Right kidney (tissue), 1 donor: Measurements from ENCODE around the gene KRT2.
"Not testable (repeated sequence)": the region's sequence is repeated elsewhere in the genome, so short reads cannot be mapped to it uniquely, and the experiment has no call there.

Experiments
- DNase-seq: peaks from one replicate; pipeline ENCODE4 v3.0.0-alpha.2; 2016

KRT2 gene

GRCh38 chr12:52684431-52684830 is 32.4 kb upstream of the KRT2 start:
- DNase-seq, result no peak

DNA sequence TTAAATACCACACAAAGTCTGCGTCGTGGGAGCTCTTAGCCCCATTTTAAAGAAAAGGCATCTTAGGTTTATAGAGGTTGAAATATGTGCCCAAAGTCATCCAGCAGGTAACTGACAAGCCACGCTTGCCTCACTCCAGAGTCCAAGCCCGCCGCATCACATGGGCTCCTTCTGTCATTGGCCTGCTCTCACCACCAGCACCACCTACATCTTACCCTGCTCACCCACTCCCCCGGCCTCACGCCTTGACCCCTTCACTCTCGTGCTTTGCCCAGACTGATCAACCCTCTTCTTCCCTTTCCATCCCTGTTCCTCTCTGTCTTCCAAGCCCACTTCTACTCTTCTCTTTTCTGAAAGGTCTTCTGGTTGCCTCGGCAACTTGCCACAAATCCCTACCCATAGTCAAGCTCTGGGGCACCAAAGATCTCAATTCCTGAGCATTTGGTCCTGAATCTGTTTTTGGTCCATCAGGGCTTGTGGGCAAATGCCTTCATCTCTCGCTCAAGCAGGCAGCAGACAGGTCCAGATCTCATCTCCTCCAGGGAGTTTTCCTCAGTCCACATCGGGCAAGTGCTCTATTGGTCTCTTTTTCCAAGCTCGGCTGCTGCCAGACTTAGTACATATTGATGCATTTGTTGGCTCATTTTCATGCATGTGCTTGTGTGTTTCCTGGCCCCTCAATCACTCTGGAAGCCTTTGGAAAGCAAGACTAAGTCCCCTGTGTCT is 31.7 kb upstream of the KRT2 start:
- no peak for DNase-seq

DNA sequence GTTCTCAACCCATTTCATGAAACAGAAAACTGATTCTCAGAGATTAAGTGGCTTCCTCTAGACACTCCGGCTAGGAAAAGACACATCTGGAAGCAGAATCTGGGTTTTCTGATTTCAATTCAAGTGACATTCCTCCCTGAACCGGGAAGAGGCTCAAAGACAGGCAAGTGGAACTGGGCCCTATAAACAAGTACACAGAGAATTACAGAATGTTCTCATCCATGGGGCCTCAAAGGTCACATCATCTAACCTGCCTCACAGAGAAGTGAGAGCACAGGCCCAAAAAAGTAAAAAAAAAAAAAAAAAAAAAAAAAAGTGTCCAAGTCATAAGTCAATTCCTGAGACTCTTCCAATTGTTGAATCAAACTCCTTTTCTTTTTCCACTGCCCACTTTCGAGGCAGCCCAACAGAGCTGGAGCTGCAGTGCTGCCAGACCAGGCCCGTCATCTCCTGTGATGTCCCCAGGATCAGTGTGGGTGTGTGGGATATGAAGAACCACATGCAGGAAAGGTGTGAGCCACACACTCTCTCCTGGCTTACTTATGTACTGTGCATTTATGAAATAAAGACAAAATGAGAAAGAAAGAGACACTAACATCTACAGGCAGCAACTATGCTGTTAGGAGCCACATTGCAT is 31.0 kb upstream of the KRT2 start:
- DNase-seq, result no peak

DNA sequence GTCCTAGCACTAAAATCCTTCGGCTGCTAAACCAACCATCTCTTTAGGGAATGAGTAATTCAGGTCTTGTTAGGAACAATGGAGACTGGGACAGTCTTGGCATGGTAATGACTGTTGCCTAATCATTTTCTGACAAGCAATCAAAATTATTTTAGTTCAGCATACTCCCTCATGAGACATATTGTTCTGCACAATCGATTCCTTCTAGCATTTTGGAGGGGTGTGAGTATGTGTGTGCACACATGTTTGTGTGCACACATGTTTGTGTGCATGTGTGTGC is 30.3 kb upstream of the KRT2 start:
- no peak for DNase-seq

- DNase-seq, result no peak
These were observed 29.7 kb upstream of the KRT2 start for GRCh38 chr12:52681526-52682380.

DNA sequence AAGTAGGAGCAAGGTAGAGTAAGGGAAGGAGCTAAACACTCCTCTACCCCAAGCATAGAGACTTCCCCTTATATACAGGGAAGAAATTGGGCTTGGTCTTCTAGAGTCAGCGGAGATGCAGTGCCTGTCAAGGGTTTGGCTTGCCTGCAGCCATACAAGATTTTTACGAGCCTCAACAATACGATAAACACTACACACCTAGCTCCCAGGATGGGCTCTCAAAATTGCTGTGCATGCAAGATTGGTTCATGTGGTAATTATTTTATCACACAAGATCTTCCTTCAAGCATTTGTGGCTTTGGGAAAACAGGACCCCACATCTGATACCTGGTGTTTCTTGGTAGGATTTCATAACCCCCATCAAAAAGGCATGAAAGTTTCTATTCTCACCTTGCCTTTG is 28.4 kb upstream of the KRT2 start, which contains the start of gene KRT1:
KRT1 (minus strand) TSS at position 45 of the 400 bp plus-strand sequence. CDS start 59 bp downstream, outside the sequence.
- DNase-seq, result no peak

DNA sequence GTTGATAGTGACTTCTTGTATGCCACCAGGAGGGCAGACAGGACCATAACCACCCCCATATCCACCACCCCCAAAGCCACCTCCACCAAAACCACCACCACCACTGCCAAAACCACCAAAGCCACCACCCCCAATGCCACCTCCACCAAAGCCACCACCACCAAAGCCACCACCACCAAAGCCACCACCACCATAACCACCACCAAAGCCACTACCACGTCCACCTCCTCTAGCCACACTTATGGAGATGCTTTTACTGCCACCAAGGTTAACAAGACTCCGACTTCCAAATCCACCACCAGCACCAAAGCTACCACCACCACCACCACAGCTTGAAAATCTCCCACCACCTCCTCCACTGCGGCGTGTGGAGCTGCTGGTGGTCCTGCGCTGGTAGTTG is 27.9 kb upstream of the KRT2 start:
- DNase-seq, result no peak

GRCh38 chr12:52677671-52678070 is 25.7 kb upstream of the KRT2 start:
- no peak for DNase-seq

- DNase-seq, result no peak
These were observed 25.1 kb upstream of the KRT2 start for GRCh38 chr12:52677126-52677525.

GRCh38 chr12:52676163-52676562 is 24.2 kb upstream of the KRT2 start:
- no peak for DNase-seq

DNA sequence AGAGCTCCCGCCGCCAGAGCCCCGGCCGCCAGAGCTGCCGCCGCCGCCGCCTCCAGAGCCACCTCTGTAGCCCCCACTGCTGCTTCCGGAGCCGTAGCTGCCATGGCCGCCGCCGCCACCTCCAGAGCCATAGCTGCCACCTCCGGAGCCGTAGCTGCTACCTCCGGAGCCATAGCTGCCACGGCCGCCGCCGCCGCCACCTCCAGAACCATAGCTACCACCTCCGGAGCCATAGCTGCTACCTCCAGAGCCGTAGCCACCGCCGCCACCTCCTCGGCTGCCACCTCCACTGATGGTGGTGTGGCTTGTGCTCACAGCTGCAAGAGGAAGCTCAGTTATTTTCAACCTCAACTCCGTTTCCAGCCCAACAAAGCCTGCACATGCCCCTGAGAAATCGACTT is 23.3 kb upstream of the KRT2 start:
- DNase-seq, result no peak

DNA sequence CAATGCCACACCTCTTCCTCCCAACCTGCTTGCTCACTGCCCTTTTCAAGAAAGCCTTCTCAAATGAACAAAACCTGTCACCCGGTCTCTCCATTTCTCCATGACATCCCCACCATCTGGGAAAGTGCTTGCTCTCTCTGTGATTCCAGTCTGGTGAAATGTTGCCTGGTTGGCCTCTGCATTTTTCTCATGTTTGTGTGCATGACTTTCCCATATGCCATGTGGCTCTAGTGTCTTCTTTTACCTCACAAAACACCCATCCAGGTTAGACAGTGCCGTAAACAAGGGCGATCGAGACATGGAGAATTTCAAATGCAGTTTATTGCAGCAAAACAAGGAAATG is 22.4 kb upstream of the KRT2 start:
- DNase-seq, result no peak

DNA sequence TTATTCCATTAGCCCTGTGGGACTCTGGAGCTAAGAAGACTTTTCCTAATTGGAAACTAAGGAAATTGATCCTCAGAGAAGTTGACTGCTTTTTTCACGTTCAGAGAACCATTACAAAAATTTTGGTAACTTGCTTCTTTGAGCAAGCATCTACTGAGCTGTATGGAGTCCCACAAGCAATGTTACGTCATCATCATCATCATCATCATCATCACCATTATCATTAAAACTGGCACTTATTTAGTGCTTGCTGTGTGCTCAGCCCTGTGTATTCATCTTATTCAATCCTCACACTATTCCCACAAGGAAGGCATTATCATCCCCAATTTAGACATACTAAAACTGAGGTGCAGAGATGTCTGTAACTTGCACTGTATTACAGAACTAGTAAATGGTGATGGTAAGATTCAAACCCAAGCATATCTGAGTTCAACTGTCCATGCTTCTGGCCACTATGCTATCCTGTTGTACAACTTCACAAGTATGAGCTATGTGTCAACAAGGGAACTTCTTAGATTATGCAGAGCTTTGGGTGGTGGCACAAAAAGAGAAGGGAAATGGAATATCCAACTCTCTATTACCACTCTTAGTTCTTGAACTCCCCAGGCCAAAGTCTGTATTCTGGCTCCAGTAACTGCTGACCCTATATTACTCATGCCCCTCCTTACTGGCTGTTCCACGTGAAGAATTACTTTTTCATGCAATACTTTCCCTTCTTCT is 21.9 kb upstream of the KRT2 start:
- no peak for DNase-seq

DNA sequence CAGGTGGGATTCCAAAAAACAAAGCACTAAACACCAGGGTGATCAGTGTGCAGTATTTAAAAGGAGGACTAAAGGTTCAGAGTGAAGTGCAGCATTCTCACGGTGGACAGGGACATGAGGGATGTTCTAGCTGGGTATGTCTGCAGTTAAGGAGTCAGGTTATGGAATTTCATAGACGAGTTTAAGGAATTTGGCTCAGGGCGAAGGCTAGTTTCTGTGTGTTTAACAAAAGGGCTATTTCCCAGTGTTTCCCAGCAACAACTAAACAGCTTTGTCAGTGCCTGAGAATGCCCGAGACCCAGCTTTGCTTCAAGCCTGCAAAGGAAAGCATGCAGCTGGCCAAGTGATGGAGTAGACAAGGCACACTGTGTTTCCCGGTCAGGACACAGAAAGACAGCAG is 21.2 kb upstream of the KRT2 start:
- DNase-seq, result no peak

GRCh38 chr12:52672321-52672933 is 20.4 kb upstream of the KRT2 start:
- no peak for DNase-seq

DNA sequence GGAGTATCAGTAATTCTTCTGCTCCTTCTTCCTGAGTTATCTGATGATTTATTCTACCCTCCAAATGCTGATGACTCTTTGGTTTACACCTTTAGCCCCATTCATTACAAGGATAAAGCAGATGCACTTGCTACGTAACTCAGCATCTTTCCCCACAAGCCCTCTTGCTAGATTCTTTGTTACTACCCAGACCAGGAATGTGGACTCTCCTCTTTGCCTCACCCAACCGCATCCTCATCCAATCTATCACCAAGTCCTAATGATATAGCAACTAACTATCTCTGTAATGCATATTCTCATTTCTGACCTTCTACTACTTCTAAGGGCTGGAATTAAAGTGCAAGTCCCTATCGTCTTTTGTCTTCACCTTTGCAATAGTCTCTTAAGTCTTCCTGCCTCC is 18.9 kb upstream of the KRT2 start:
- DNase-seq, result no peak

DNA sequence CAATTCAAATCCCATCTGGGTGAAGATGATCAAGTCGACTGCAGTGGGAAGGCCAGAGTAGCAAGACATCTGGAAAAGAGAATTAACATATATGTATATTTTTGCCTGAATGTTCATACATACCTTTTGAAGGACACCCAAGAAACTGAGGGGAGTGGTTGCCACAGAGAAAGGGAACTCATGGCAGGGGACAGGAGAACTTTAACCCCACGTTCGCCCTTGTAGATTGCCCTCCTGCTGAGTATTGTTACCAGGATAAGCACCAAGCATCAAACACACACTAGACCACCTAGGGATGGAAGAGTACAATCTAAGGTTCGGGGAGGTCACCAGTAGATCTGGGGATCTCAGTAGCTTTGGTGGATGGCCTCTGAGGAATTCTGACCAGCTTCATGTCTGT is 18.5 kb upstream of the KRT2 start:
- DNase-seq, result no peak

GRCh38 chr12:52669941-52670340 is 17.9 kb upstream of the KRT2 start:
- DNase-seq, result not testable (repeated sequence)

GRCh38 chr12:52669426-52669825 is 17.4 kb upstream of the KRT2 start:
- no peak for DNase-seq

- DNase-seq, result no peak
These were observed 15.9 kb upstream of the KRT2 start for GRCh38 chr12:52667931-52668330.

- DNase-seq, result no peak
These were observed 15.5 kb upstream of the KRT2 start for GRCh38 chr12:52667509-52667908.

- DNase-seq, result no peak
These were observed 14.5 kb upstream of the KRT2 start for GRCh38 chr12:52666471-52666870.

DNA sequence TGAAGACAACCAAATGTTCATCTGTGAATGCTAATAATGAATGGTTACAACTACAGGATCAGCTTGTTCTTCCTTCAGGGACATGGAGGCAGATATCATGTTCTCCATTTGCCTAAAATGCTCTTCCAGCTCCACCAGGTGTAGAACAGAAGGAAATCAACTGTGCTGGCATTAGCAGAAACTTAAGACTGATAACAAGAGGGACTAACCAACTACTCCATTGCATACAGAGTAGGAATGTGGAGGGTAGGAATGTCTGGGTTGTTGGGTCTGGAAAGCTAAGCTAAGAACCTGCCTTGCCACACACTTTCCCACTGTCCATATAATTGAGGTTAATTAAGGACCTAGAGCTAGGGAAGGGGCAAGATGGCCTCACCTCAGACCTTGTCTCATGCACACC is 11.4 kb upstream of the KRT2 start:
- no peak for DNase-seq
